ENCODE results near the gene LPCAT1. TPM values are rescaled to one million over a fixed set of nuclear protein-coding genes. Genes with fewer than 3 reads are reported as not detected.

Gene LPCAT1
- total and polyA plus RNA-seq, 3 donors from 2014 or later: 21.1 to 27.1 (median 23.9) TPM

- no peak for DNase-seq
- intact Hi-C loops (cut with DNase I; ENCODE audit: low total_unique reads): no loop called here
- no peaks in the 10 kb centered on the region for H3K27me3 ChIP-seq
- H3K4me3 ChIP-seq: no peak overlapping the region
- no peak overlapping the region for H3K27ac ChIP-seq
- no peaks in the 10 kb centered on the region for H3K36me3 ChIP-seq (ENCODE audit: low read depth, missing control alignments)
- no peaks in the 10 kb centered on the region for H3K4me1 ChIP-seq
- H3K9me3 ChIP-seq: no peaks in the 10 kb centered on the region
- WGBS, 2 donors: 80 to 82% methylated on average over 5 to 6 of the region's 6 CpGs
- TF ChIP-seq POLR2A (IDR thresholded peaks at IDR 0.05) (no peak), CTCF (IDR thresholded peaks at IDR 0.05) (no peak)
Observed at GRCh38 chr5:1417586-1418225, 106.1 kb downstream of the LPCAT1 start.

- no peak for DNase-seq
- no peaks in the 10 kb centered on the region for H3K27me3 ChIP-seq
- H3K9me3 ChIP-seq: no peaks in the 10 kb centered on the region
- intact Hi-C loops (cut with DNase I; ENCODE audit: low total_unique reads): no loop called here
- TF ChIP-seq POLR2A (IDR thresholded peaks at IDR 0.05) (no peak), CTCF (IDR thresholded peaks at IDR 0.05) (no peak)
- no peaks in the 10 kb centered on the region for H3K36me3 ChIP-seq (ENCODE audit: low read depth, missing control alignments)
- 86 to 93% methylated on average over 11 to 12 of the region's 12 CpGs for WGBS, 2 donors
- H3K4me3 ChIP-seq: no peak overlapping the region
- no peak overlapping the region for H3K27ac ChIP-seq
- no peaks in the 10 kb centered on the region for H3K4me1 ChIP-seq
Observed at GRCh38 chr5:1416856-1417469, 106.8 kb downstream of the LPCAT1 start.

GRCh38 chr5:1415626-1416360, 108.0 kb downstream of the LPCAT1 start:
- 77 to 86% methylated on average over 17 to 22 of the region's 22 CpGs for WGBS, 2 donors
- intact Hi-C loops (cut with DNase I; ENCODE audit: low total_unique reads): no loop called here

GRCh38 chr5:1415059-1415425, 108.7 kb downstream of the LPCAT1 start:
- intact Hi-C loops (cut with DNase I; ENCODE audit: low total_unique reads): no loop called here
- 88% methylated on average over 11 to 12 of the region's 13 CpGs for WGBS, 2 donors
- Histone ChIP-seq H3K9me3 (no peaks in the 10 kb centered on the region), H3K27me3 (no peaks in the 10 kb centered on the region), H3K27ac (no peak overlapping the region), H3K36me3 (ENCODE audit: low read depth, missing control alignments) (no peaks in the 10 kb centered on the region), H3K4me1 (no peaks in the 10 kb centered on the region), H3K4me3 (no peak overlapping the region)
- no peak for DNase-seq
- no peak for TF ChIP-seq CTCF (IDR thresholded peaks at IDR 0.05)
- TF ChIP-seq POLR2A (IDR thresholded peaks at IDR 0.05): no peak

More at GRCh38 chr5:1415626-1416360, 108.0 kb downstream of the LPCAT1 start:
- Histone ChIP-seq H3K27ac (no peak overlapping the region), H3K4me1 (no peaks in the 10 kb centered on the region), H3K4me3 (no peak overlapping the region), H3K36me3 (ENCODE audit: low read depth, missing control alignments) (no peaks in the 10 kb centered on the region), H3K27me3 (no peaks in the 10 kb centered on the region), H3K9me3 (no peaks in the 10 kb centered on the region)
- DNase-seq: no peak
- TF ChIP-seq POLR2A (IDR thresholded peaks at IDR 0.05) (no peak), CTCF (IDR thresholded peaks at IDR 0.05) (no peak)

All from testis (tissue), 3 donors.